Activated CD4-positive, alpha-beta T cell treated with anti-CD3 and anti-CD28 coated beads, Interleukin-2, amount 10 ng/mL, durations not matched to agents 7 days and 5 days (primary cell): ENCODE measurements around the gene GALNT15. TPM values are rescaled to one million over a fixed set of nuclear protein-coding genes. Genes with fewer than 3 reads are reported as not detected.

Experiments used
- CTCF ChIA-PET: fragments of 350-600 bp; sonication (Branson Sonifier 250); formaldehyde crosslinking; loops from one replicate; lab custom pipeline; 2021; ENCODE audit warnings: antibody characterized with exemption; lab: Charles Lee
- POLR2A ChIA-PET: fragments of 350-600 bp; sonication (Branson Sonifier 250); formaldehyde crosslinking; loops from one replicate; lab custom pipeline; 2021; ENCODE audit warnings: antibody characterized with exemption; lab: Charles Lee
- DNase-seq: peaks from one replicate; pipeline ENCODE4 v3.0.0-alpha.2; 2020
- H3K27ac Mint-ChIP-seq: one replicate; pipeline ENCODE4 v1.8.0; 2021; ENCODE audit warnings: mild to moderate bottlenecking, moderate library complexity, mixed read lengths
- H3K27me3 Mint-ChIP-seq: one replicate; pipeline ENCODE4 v1.8.0; 2021; ENCODE audit warnings: mixed read lengths
- H3K36me3 Mint-ChIP-seq: one replicate; pipeline ENCODE4 v1.8.0; 2021; ENCODE audit warnings: low read depth, mixed read lengths
- H3K4me1 Mint-ChIP-seq: one replicate; pipeline ENCODE4 v1.8.0; 2021; ENCODE audit warnings: mixed read lengths
- H3K4me3 Mint-ChIP-seq: one replicate; pipeline ENCODE4 v1.8.0; 2021; ENCODE audit warnings: mild to moderate bottlenecking, moderate library complexity, mixed read lengths
- H3K9me3 Mint-ChIP-seq: one replicate; pipeline ENCODE4 v1.8.0; 2021; ENCODE audit warnings: mixed read lengths
- total RNA-seq, 2 experiments: library from RNA; stranded (reverse); gene quantifications; one replicate each; pipeline ENCODE4 v1.2.3, GENCODE V29; 2021

GALNT15 gene
- total RNA-seq, 2 experiments from 2014 or later = not detected

DNA sequence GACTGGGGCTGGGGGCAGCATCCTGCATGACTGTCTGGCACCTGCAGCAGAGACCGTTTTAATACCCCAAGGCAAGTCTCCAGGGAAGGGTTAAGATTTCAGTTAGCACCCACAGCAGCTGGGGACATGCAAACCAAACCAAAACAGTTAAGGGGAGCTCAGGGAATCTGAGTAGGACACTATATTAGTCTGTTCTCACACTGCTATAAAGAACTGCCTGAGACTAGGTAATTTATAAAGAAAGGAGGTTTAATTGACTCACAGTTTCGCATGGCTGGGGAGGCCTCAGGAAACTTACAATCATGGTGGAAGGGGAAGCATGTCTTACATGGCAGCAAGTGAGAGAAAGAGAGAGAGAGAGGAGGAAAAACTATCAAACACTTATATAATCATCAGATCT, 25.3 kb downstream of the GALNT15 start:
- ChIA-PET CTCF (interaction anchor here (1.3 kb wide), 1 partner anchor 13 kb away, joined by 3 read pairs; no protein-coding TSS in a partner anchor), POLR2A (no interaction called here)
- no peaks in the 10 kb centered on the region for H3K4me1 Mint-ChIP-seq
- H3K27ac Mint-ChIP-seq = no peak overlapping the region
- H3K9me3 Mint-ChIP-seq = peaks cover 2% of the 10 kb centered on the region
- no peaks in the 10 kb centered on the region for H3K36me3 Mint-ChIP-seq
- H3K27me3 Mint-ChIP-seq = no peaks in the 10 kb centered on the region
- no peak overlapping the region for H3K4me3 Mint-ChIP-seq
- no peak for DNase-seq

DNA sequence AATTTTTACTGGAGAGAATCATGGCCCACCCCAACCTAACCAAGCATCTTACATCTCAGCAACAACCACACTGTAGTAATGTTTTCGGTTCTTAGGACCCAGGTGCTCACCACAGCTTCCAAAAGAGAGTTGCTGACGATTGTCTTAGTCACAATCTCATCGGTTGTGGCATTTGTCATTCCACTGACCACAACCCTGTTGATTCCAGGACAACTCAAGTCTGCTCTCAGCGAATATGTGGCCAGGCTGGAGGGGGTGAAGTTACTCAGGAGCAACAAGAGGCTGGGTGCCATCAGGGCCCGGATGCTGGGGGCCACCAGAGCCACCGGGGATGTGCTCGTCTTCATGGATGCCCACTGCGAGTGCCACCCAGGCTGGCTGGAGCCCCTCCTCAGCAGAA, 25.9 kb downstream of the GALNT15 start:
- Mint-ChIP-seq H3K36me3 (no peaks in the 10 kb centered on the region), H3K27me3 (no peaks in the 10 kb centered on the region), H3K27ac (no peak overlapping the region), H3K4me3 (no peak overlapping the region), H3K9me3 (peaks cover 2% of the 10 kb centered on the region), H3K4me1 (peaks cover 2% of the 10 kb centered on the region)
- POLR2A ChIA-PET = no interaction called here
- DNase-seq = no peak
- CTCF ChIA-PET = interaction anchor here (1.3 kb wide), 1 partner anchor 14 kb away, joined by 3 read pairs; no protein-coding TSS in a partner anchor

DNA sequence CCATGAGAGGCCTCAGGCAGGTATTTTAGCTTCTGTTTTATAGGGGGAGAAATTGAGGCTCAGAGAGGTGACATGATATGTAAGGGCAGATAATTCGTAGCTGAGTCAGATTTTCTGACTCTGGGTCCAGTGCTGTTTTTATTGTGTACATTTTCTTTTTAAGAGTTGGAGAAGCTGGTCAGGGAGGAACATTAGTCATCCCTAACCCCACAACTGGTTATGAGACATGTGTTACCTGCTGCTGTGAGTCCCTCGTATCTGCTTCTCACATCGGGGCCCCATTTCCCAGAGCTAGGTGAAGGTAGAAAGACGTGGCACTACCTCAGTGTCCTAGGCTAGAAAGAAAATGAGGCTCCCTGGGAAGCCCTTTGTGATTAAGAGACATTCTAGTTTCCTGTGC, 28.6 kb downstream of the GALNT15 start:
- H3K4me1 Mint-ChIP-seq = peaks cover 10% of the 10 kb centered on the region
- H3K27me3 Mint-ChIP-seq = no peaks in the 10 kb centered on the region
- DNase-seq = no peak
- no peaks in the 10 kb centered on the region for H3K36me3 Mint-ChIP-seq
- POLR2A ChIA-PET = no interaction called here
- peaks cover 2% of the 10 kb centered on the region for H3K9me3 Mint-ChIP-seq
- H3K4me3 Mint-ChIP-seq = no peak overlapping the region
- CTCF ChIA-PET = interaction anchor here (1.2 to 1.4 kb wide), 2 partner anchors 13 to 45 kb away, joined by 3 read pairs; no protein-coding TSS in a partner anchor
- no peak overlapping the region for H3K27ac Mint-ChIP-seq

DNA sequence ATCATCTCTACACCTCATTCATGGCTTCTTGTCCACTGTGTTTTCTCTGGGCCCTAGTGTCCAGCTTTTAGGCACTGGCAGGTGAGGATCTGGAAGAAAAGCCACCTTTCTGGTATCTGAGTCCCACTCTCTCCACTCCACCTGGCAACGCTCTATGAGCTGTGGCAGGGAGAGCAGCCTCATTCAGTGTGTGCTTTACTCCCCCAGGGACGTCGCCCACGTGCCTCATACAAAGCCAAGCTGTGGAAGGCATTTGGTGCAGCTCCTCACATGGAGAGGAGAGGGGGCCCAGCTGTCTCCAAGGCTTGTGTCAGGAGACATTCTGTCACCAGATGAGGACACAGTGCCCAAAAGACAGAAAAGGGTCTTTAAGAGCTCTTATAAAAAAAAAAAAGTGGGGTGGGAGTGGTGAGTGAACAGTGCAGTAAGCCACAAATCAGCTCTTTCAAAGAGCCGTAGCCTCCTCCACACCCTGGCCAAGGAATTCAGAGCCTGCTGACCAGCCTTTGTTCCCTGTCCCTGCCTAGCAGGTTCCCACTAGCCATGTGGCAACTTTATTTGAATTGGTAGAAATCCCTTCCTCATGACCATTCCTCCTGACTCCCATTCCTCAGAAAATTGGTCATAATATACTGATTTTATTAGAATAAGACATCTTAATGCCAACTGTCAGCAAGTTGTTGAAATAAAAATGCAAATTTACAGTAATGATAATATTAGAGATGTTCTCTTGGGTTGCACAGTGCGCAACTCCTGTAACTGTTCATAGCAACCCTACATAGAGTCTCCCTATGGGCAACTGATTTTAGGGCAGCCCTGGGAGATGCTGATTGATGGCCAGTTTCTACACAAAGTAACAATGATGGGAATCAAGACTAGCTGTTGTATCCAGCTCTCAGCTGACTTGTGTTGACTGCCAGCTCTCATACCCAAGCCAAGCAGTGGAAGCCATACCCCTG, 29.5 kb downstream of the GALNT15 start:
- Mint-ChIP-seq H3K27ac (no peak overlapping the region), H3K4me1 (peaks cover 10% of the 10 kb centered on the region), H3K9me3 (peaks cover 2% of the 10 kb centered on the region), H3K4me3 (no peak overlapping the region), H3K27me3 (no peaks in the 10 kb centered on the region), H3K36me3 (no peaks in the 10 kb centered on the region)
- ChIA-PET CTCF (interaction anchor here (0.5 to 1.9 kb wide), 5 partner anchors 11 to 68 kb away, joined by 3 to 5 read pairs (median 3); no protein-coding TSS in a partner anchor), POLR2A (no interaction called here)
- DNase-seq = no peak

DNA sequence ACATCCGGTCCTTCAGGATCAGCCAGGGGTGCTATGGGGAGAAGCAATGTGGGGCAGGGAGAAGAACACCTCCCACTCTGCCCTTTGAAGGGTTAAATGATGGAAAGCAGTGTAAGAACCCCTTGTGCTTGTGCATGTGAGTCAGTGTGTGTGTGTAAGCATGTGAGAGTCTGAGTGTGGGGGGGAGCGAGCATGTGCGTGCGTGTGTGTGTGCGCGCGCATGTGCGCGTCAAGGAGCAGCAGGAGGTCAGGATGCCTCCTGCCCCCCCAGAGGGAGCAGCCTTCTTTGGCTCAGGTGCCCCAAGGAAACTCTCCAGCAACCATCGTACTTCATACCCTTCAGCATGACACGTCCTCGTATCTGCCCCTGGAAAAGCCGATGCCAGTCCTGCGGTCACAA, 30.3 kb downstream of the GALNT15 start:
- Mint-ChIP-seq H3K27ac (no peak overlapping the region), H3K27me3 (no peaks in the 10 kb centered on the region), H3K4me1 (peaks cover 10% of the 10 kb centered on the region), H3K4me3 (no peak overlapping the region), H3K36me3 (no peaks in the 10 kb centered on the region), H3K9me3 (peaks cover 2% of the 10 kb centered on the region)
- POLR2A ChIA-PET = no interaction called here
- no peak for DNase-seq
- CTCF ChIA-PET = interaction anchor here (0.5 to 1.9 kb wide), 6 partner anchors 10 to 147 kb away, joined by 3 to 5 read pairs (median 4); partner anchors contain the start of gene GALNT15

DNA sequence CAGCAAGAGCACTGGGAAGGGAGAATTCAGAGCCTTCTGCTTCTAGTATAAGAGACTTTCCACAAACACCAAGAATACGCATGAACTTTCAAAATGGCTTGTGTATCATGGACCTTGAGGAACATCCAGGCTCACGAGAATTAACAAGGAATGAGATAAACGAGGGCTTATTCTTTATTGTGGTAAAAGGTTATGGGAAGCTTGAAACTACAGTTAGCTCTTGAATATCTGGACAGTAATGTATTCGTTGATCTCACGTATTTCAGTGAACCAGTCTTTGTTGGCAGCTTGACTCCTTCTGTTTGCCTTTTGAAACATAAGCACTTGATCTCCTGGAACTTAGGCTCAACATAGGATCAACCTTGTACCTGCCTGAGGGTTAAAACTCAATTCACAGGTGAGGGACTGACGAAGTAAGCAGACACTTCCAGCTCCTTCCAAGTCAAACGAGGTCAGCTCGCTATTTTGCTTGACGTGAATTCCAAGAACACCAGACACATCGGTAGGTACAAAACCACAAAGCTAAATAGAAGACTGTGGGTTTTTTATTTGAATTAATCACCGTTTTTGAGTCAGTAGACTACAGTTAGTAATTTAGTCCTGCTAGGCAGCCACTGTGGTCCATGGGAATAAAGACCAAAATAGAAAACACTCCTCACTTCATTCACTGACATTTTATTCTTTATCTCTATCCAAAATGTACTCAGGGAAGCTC, 30.8 kb downstream of the GALNT15 start:
- no peaks in the 10 kb centered on the region for H3K9me3 Mint-ChIP-seq
- no peaks in the 10 kb centered on the region for H3K36me3 Mint-ChIP-seq
- H3K4me1 Mint-ChIP-seq = peaks cover 10% of the 10 kb centered on the region
- ChIA-PET POLR2A (no interaction called here), CTCF (interaction anchor here (0.6 to 1.9 kb wide), 10 partner anchors 8 to 148 kb away, joined by 3 to 5 read pairs (median 3); partner anchors contain the start of gene GALNT15)
- no peak overlapping the region for H3K4me3 Mint-ChIP-seq
- H3K27me3 Mint-ChIP-seq = no peaks in the 10 kb centered on the region
- no peak overlapping the region for H3K27ac Mint-ChIP-seq
- no peak for DNase-seq

DNA sequence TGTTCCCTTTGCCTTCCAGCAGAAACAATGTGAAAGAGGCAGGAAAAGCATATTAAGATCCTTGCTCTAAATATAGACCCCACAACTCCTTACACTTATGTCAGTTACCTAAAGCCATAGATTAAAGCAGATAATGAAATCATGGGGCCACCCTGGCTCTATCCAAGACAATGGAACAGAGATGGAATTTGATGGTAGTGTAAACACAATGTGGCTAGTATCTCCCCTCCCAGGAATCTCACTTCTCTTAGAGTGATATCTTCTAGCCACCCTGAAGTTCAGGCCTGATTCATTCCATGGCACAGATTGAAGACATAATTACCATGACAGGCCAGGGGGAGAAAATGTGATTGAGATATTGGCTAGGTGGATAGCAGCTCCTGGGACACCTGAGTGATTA, 32.6 kb downstream of the GALNT15 start:
- H3K4me3 Mint-ChIP-seq = no peak overlapping the region
- no peak for DNase-seq
- ChIA-PET POLR2A (no interaction called here), CTCF (no interaction called here)
- no peaks in the 10 kb centered on the region for H3K36me3 Mint-ChIP-seq
- H3K4me1 Mint-ChIP-seq = peaks cover 10% of the 10 kb centered on the region
- no peaks in the 10 kb centered on the region for H3K27me3 Mint-ChIP-seq
- no peaks in the 10 kb centered on the region for H3K9me3 Mint-ChIP-seq
- no peak overlapping the region for H3K27ac Mint-ChIP-seq

DNA sequence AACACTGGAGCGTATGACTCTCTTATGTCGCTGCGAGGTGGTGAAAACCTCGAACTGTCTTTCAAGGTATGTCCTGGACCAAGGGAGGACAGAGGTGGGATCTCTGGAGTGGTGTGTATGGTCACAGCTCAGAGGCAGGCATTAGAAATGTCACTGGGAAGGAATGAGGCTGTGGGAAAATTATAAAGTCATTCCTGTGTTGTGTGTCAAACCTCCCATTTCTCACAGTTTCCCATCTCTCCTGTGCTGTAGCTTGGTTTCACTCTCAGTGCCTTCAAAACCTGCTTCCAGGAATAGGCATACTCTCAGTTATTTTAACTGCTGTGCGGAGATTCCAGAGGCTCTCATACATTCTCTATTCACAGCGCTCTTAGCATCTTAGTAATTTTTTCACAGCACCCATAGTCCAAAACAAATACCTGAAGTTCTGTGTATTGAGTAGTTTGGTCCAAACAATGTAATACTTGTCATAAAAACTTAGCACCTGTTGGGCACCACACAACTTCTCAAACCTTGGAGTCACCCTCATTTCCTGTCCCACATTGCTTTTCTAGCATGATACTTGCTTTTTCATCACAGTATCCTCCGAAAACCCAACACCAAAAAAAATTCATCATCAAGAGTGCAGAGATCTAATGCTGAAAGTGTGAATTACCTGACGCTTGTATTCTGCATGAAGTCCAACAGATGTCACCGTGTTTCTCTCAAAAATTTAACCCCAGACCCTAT, 36.9 kb downstream of the GALNT15 start:
- H3K27me3 Mint-ChIP-seq = peaks cover 2% of the 10 kb centered on the region
- CTCF ChIA-PET = interaction anchor here (0.6 to 1.2 kb wide), 2 partner anchors 16 to 21 kb away, joined by 3 read pairs; no protein-coding TSS in a partner anchor

DNA sequence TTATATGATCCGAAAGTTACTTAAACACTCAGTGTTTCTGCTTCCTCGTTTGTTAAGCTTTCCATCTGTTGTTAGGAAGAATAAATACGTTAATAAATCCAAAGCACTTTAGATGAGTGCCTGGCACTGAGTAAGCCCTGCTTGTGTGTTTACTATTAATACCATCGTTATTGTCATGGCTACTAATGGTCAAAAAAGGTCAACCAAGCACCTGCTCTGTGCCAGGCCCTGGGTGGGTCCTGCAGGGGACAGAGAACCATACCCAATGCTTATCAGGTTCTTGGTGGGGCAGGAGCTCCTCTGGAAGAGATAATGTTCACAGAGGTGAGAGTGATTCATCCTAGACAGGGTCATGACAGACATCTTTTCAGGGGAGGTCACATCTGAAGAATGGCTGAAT, 39.9 kb downstream of the GALNT15 start:
- POLR2A ChIA-PET = no interaction called here
- Mint-ChIP-seq H3K36me3 (no peaks in the 10 kb centered on the region), H3K27ac (no peak overlapping the region), H3K4me3 (no peak overlapping the region), H3K4me1 (no peaks in the 10 kb centered on the region), H3K9me3 (no peaks in the 10 kb centered on the region), H3K27me3 (peaks cover 3% of the 10 kb centered on the region)
- CTCF ChIA-PET = interaction anchor here (0.5 to 0.8 kb wide), 2 partner anchors 10 to 480 kb away, joined by 3 read pairs; no protein-coding TSS in a partner anchor
- no peak for DNase-seq

More for the DNA sequence above, 36.9 kb downstream of the GALNT15 start:
- H3K27ac Mint-ChIP-seq = no peak overlapping the region
- POLR2A ChIA-PET = no interaction called here
- H3K9me3 Mint-ChIP-seq = no peaks in the 10 kb centered on the region
- DNase-seq = no peak
- peaks cover 4% of the 10 kb centered on the region for H3K4me1 Mint-ChIP-seq
- no peak overlapping the region for H3K4me3 Mint-ChIP-seq
- no peaks in the 10 kb centered on the region for H3K36me3 Mint-ChIP-seq

DNA sequence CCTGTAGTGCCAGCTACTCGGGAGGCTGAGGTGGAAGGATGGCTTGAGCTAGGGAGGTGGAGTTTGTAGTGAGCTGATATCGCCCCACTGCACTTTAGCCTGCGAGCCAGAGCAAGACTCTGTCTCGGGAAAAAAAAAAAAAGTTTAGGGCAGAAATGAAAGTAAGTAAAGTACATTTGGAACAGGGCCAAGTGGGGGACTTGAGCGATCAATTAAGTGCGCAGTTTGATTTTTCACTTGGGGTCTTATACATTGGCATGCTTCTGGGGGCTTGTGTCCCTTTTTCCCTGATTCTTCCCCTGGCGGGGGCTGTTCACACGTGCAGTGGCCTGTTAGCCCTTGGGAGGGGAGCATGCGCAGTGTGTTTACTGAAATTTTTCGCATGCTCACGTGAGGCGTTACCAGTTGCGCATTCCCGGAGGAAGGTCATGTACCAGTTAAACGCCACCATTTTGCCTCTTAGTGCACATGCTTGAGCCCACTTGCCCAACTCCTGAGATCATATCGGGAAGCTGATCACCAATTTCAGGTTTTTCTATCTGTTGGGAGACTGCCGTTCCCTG, 42.0 kb downstream of the GALNT15 start:
- no peak overlapping the region for H3K4me3 Mint-ChIP-seq
- POLR2A ChIA-PET = no interaction called here
- no peak overlapping the region for H3K27ac Mint-ChIP-seq
- H3K27me3 Mint-ChIP-seq = peaks cover 3% of the 10 kb centered on the region
- H3K9me3 Mint-ChIP-seq = no peaks in the 10 kb centered on the region
- no peaks in the 10 kb centered on the region for H3K4me1 Mint-ChIP-seq
- no peak for DNase-seq
- CTCF ChIA-PET = interaction anchor here (0.6 to 1.3 kb wide), 3 partner anchors 13 to 28 kb away, joined by 3 to 4 read pairs (median 3); no protein-coding TSS in a partner anchor
- no peaks in the 10 kb centered on the region for H3K36me3 Mint-ChIP-seq

DNA sequence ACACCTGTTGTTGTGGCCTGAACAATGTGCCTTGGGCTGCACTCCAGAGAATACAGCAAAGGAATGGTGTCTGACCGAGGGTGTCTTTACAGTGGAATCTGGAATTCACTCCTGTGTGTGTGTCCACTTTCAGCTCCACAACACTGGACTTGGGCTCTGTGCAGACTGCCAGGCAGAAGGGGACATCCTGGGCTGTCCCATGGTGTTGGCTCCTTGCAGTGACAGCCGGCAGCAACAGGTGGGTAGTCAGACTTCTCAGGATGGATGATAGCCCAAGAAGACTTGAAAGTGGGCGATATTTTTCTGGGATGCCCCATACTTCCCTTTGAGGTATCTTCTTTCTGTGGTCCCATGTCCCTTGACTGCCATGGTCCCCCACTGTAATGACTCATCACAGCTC, 45.3 kb downstream of the GALNT15 start:
- peaks cover 6% of the 10 kb centered on the region for H3K9me3 Mint-ChIP-seq
- H3K27me3 Mint-ChIP-seq = peaks cover 3% of the 10 kb centered on the region
- POLR2A ChIA-PET = no interaction called here
- no peak for DNase-seq
- H3K4me1 Mint-ChIP-seq = peaks cover 2% of the 10 kb centered on the region
- H3K4me3 Mint-ChIP-seq = no peak overlapping the region
- CTCF ChIA-PET = interaction anchor here (1.2 kb wide), 1 partner anchor 24 kb away, joined by 4 read pairs; no protein-coding TSS in a partner anchor
- H3K27ac Mint-ChIP-seq = no peak overlapping the region
- H3K36me3 Mint-ChIP-seq = peaks cover 2% of the 10 kb centered on the region

DNA sequence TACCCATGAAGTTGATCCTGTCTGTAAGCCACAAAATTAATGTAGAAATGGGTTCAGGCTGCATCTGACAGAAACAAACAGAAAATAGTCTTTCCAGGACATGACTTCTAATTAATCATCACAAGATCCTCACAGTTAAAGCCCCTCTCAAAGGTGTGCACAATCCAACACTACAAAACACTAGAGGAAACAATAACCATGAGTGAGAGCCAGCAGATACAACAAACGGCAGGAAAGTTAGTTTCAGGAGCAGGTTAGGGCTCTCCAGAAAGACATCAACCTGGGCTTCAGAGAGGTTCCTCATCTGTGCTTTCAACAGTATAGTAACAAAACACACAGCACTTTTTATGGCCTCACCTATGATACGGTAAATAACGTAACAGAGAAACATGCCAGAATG, 47.5 kb downstream of the GALNT15 start:
- no peak for DNase-seq
- ChIA-PET CTCF (no interaction called here), POLR2A (no interaction called here)
- Mint-ChIP-seq H3K4me3 (no peak overlapping the region), H3K4me1 (peaks cover 2% of the 10 kb centered on the region), H3K36me3 (peaks cover 2% of the 10 kb centered on the region), H3K27ac (no peak overlapping the region), H3K9me3 (peaks cover 6% of the 10 kb centered on the region), H3K27me3 (peaks cover 1% of the 10 kb centered on the region)
